Chondrocyte (in vitro differentiated cells): ENCODE data around the gene GAL3ST1. TPM values are rescaled to one million over a fixed set of nuclear protein-coding genes. Genes with fewer than 3 reads are reported as not detected.
A peak's percentile ranks its signal among the peaks of the same experiment; 100 is the strongest.

ENCODE experiments used
- DNase-seq: peaks from one replicate; pipeline ENCODE4 v3.0.0; 2021; ENCODE audit warnings: mixed read lengths, low spot score
- H3K27ac Mint-ChIP-seq: one replicate; pipeline ENCODE4 v1.8.0; 2021; ENCODE audit warnings: mild to moderate bottlenecking, moderate library complexity, mixed read lengths; ENCODE audit not compliant: unreplicated experiment
- H3K27me3 Mint-ChIP-seq: 2 replicates; pipeline ENCODE4 v1.8.0; 2021; ENCODE audit warnings: low read depth, mixed read lengths
- H3K36me3 Mint-ChIP-seq: 2 replicates; pipeline ENCODE4 v1.8.0; 2021; ENCODE audit warnings: low read depth, mixed read lengths
- H3K4me1 Mint-ChIP-seq: 2 replicates; pipeline ENCODE4 v1.8.0; 2021; ENCODE audit warnings: low read depth, mild to moderate bottlenecking, mixed read lengths
- H3K4me3 Mint-ChIP-seq: one replicate; pipeline ENCODE4 v1.8.0; 2021; ENCODE audit warnings: mild to moderate bottlenecking, moderate library complexity, mixed read lengths; ENCODE audit not compliant: unreplicated experiment
- H3K9me3 Mint-ChIP-seq: 2 replicates; pipeline ENCODE4 v1.8.0; 2021; ENCODE audit warnings: low read depth, mixed read lengths
- total RNA-seq: library from RNA; stranded (reverse); gene quantifications from 3 replicates; pipeline ENCODE4 v1.2.1, GENCODE V29; 2021
- TF ChIP-seq, protein P1 (sequence below): fragments of 200-600 bp; sonication (generic); IDR thresholded peaks from 2 replicates; pipeline ENCODE4 v1.5.0; 2021; ENCODE audit warnings: antibody characterized with exemption, mild to moderate bottlenecking, moderate library complexity

GAL3ST1 gene
- total RNA-seq, 1 donor from 2014 or later, result 3.9 TPM

- peaks cover 2% of the 10 kb centered on the region for H3K36me3 Mint-ChIP-seq
- DNase-seq, result no peak
- H3K4me3 Mint-ChIP-seq, result no peak overlapping the region
- no peaks in the 10 kb centered on the region for H3K27me3 Mint-ChIP-seq
- H3K4me1 Mint-ChIP-seq, result peaks cover 43% of the 10 kb centered on the region
- no peaks in the 10 kb centered on the region for H3K9me3 Mint-ChIP-seq
- TF ChIP-seq, protein P1, sequence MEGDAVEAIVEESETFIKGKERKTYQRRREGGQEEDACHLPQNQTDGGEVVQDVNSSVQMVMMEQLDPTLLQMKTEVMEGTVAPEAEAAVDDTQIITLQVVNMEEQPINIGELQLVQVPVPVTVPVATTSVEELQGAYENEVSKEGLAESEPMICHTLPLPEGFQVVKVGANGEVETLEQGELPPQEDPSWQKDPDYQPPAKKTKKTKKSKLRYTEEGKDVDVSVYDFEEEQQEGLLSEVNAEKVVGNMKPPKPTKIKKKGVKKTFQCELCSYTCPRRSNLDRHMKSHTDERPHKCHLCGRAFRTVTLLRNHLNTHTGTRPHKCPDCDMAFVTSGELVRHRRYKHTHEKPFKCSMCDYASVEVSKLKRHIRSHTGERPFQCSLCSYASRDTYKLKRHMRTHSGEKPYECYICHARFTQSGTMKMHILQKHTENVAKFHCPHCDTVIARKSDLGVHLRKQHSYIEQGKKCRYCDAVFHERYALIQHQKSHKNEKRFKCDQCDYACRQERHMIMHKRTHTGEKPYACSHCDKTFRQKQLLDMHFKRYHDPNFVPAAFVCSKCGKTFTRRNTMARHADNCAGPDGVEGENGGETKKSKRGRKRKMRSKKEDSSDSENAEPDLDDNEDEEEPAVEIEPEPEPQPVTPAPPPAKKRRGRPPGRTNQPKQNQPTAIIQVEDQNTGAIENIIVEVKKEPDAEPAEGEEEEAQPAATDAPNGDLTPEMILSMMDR, result no peak
- no peak overlapping the region for H3K27ac Mint-ChIP-seq
Observed at GRCh38 chr22:30607939-30608338, 33.5 kb upstream of the GAL3ST1 start.

GRCh38 chr22:30607300-30607930 is 33.0 kb upstream of the GAL3ST1 start:
- peak overlapping the region; percentile 92 for H3K27ac Mint-ChIP-seq
- H3K27me3 Mint-ChIP-seq, result no peaks in the 10 kb centered on the region
- H3K4me3 Mint-ChIP-seq, result peak overlapping the region; percentile 77
- H3K36me3 Mint-ChIP-seq, result peaks cover 2% of the 10 kb centered on the region
- peaks cover 43% of the 10 kb centered on the region for H3K4me1 Mint-ChIP-seq
- DNase-seq, result no peak
- H3K9me3 Mint-ChIP-seq, result no peaks in the 10 kb centered on the region
- TF ChIP-seq, protein P1, result no peak

GRCh38 chr22:30606455-30607299 is 32.2 kb upstream of the GAL3ST1 start, which contains the start of gene TCN2:
TSS of gene TCN2 (plus strand) at chr22:30607174. CDS start at chr22:30607332, 158 bp downstream.
- peak within 1 kb of the TSS; percentile 77 for H3K4me3 Mint-ChIP-seq
- H3K4me1 Mint-ChIP-seq, result peaks cover 43% of the 10 kb centered on the region
- H3K27me3 Mint-ChIP-seq, result no peaks in the 10 kb centered on the region
- TF ChIP-seq, protein P1, result no peak
- no peaks in the 10 kb centered on the region for H3K9me3 Mint-ChIP-seq
- H3K36me3 Mint-ChIP-seq, result peaks cover 2% of the 10 kb centered on the region
- DNase-seq, result no peak
- H3K27ac Mint-ChIP-seq, result peak within 1 kb of the TSS; percentile 92

DNA sequence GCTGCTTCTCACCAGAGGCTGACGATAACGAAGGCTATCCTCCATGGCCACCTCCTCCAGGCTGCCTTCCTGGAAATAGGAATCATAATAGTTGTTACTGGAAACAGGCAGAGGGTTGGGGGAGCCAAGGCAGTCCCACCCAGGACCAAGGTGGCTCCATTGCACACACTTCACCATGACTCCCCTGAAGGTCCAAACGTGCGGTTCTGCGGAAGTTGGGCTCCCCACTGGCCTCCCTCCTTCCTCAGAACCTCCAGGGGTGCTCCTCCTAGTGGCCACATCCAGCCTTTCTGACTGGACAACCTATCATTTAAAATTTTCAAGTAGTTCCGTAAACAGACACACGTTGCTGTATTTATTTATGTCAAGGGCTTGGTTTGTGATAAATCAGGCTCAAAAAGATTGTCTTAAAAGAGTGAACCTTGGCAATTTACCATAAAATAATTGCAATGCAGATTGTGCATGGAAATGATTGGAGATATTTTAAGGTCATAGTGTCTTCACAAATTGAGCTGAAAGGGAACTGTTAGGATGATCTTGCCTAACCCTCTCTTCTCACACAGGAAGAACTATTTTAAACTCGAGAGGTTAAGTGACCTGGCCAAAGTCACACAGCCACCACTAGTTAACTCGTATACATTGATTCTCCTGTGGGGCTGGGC is 31.1 kb upstream of the GAL3ST1 start:
- H3K27ac Mint-ChIP-seq, result no peak overlapping the region
- no peaks in the 10 kb centered on the region for H3K27me3 Mint-ChIP-seq
- TF ChIP-seq, protein P1, result peak; percentile 82
- no peaks in the 10 kb centered on the region for H3K9me3 Mint-ChIP-seq
- peak overlapping the region; percentile 16 for H3K4me3 Mint-ChIP-seq
- peaks cover 43% of the 10 kb centered on the region for H3K4me1 Mint-ChIP-seq
- no peak for DNase-seq
- H3K36me3 Mint-ChIP-seq, result no peaks in the 10 kb centered on the region

DNA sequence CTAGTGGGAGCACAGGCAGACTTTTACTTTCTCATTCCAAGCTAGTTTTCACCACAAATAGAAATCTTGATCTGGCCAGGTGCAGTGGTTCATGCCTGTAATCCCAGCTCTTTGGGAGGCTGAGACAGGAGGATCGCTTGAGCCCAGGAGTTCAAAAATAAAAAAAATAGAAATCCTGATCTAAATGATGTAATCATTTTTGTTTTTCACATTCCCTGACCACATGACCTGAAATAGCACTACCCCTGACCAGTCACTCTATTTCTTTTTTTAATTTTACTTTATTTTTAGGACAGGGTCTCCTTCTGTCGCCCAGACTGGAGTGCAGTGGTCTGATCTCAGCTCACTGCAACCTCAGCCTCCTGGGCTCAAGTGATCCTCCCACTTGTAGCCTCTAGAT is 30.3 kb upstream of the GAL3ST1 start:
- peaks cover 41% of the 10 kb centered on the region for H3K4me1 Mint-ChIP-seq
- DNase-seq, result no peak
- TF ChIP-seq, protein P1, result no peak
- no peaks in the 10 kb centered on the region for H3K9me3 Mint-ChIP-seq
- no peak overlapping the region for H3K27ac Mint-ChIP-seq
- H3K36me3 Mint-ChIP-seq, result no peaks in the 10 kb centered on the region
- no peak overlapping the region for H3K4me3 Mint-ChIP-seq
- H3K27me3 Mint-ChIP-seq, result no peaks in the 10 kb centered on the region
